ENCODE data around the gene MCOLN2. TPM values are rescaled to one million over a fixed set of nuclear protein-coding genes. Genes with fewer than 3 reads are reported as not detected.
"Not testable (repeated sequence)": the region's sequence is repeated elsewhere in the genome, so short reads cannot be mapped to it uniquely, and the experiment has no call there.

Gene MCOLN2
- total RNA-seq, 1 donor from 2014 or later, result 0.13 TPM

- intact Hi-C loops (cut with DNase I), result no loop called here
- DNase-seq (ENCODE audit: low spot score), result no peak
Measured at GRCh38 chr1:84991097-84991920, 5.6 kb downstream of the MCOLN2 start.

- DNase-seq (ENCODE audit: low spot score), result no peak
- intact Hi-C loops (cut with DNase I), result no loop called here
Measured at GRCh38 chr1:84988588-84988987, 8.3 kb downstream of the MCOLN2 start.

- intact Hi-C loops (cut with DNase I); DNase-seq (ENCODE audit: low spot score): not testable (repeated sequence)
Measured at GRCh38 chr1:84986561-84986960, 10.4 kb downstream of the MCOLN2 start.

DNA sequence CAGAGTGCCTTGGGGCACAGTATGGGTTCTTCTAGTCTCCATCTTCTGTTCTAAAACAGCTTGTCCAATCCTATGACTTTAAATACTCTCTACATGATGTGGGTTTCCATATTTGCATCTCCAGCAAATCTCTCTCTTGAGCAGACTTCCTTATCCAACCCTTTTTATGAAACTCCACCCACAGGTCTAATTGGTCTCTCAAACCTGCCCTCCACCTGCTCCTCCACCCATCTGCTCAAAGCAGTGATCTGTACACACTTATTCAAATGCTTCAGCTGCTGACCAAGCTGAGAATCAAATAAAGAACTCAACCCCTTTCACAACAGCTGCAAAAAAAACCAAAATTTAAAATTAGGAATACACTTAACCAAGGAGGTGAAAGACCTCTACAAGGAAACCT, 11.5 kb downstream of the MCOLN2 start:
- DNase-seq (ENCODE audit: low spot score), result no peak
- intact Hi-C loops (cut with DNase I), result no loop called here

DNA sequence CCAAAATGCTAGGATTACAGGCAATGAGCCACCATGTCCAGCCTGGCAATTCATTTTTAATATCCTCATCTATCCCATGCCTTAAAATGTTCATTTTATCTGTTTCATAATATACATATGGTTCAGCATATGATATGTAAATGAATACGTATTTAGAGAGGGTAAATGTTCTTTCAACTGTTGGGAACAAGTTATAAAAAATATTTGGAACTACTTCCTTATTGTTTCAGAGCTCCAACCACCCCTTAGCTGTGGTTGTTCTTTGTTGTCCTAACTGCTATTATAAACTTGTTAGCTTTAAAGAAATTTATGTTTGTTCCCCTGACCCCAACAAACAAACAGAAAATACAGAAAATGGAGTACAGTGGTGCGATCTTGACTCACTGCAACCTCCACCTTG, 14.5 kb downstream of the MCOLN2 start:
- intact Hi-C loops (cut with DNase I), result no loop called here
- no peak for DNase-seq (ENCODE audit: low spot score)

- intact Hi-C loops (cut with DNase I), result no loop called here
- DNase-seq (ENCODE audit: low spot score), result no peak
Measured at GRCh38 chr1:84975035-84975434, 21.9 kb downstream of the MCOLN2 start.

GRCh38 chr1:84973498-84974334, 23.2 kb downstream of the MCOLN2 start:
- no peak for DNase-seq (ENCODE audit: low spot score)
- intact Hi-C loops (cut with DNase I), result no loop called here

- intact Hi-C loops (cut with DNase I), result no loop called here
- no peak for DNase-seq (ENCODE audit: low spot score)
Measured at GRCh38 chr1:84972377-84972987, 24.4 kb downstream of the MCOLN2 start.

DNA sequence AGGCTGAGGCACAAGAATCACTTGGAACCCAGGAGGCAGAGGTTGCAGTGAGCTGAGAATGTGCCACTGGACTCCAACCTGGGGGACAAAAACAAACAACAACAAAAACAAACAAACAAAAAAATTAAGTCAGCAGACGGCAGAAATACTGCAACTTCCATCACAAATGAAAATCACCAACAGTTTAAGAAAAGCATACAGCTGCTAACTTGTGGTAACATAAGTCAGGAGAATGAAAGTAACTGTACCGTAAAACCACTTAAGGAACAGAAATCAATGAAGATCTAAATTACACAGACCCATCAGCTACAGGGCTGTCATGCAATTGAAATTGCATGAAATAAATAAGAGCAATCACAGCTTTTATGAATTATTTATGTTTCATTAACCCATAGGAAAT, 25.0 kb downstream of the MCOLN2 start:
- DNase-seq (ENCODE audit: low spot score), result no peak
- intact Hi-C loops (cut with DNase I), result no loop called here

- intact Hi-C loops (cut with DNase I), result no loop called here
- DNase-seq (ENCODE audit: low spot score), result no peak
Measured at GRCh38 chr1:84969489-84970250, 27.2 kb downstream of the MCOLN2 start.

- no peak for DNase-seq (ENCODE audit: low spot score)
Measured at GRCh38 chr1:84968865-84969264, 28.0 kb downstream of the MCOLN2 start.

DNA sequence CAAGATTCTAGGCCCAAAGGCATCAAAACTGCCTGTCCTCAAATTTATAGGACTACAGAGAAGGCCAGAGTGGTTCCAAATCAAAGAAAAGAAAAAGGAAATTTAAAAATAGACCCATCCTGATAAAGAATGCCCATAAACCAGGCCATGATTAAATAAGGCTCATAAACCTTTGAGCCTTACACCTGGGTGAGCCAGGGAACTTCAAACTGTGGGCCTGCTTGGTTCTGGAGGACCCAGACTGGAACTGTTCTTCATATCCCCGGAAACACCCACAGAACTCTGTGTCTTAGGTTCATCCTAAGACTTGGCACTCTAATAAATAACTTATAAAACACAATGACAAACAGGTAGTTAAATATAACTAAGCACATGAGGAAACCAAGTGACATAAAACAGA, 28.8 kb downstream of the MCOLN2 start:
- no peak for DNase-seq (ENCODE audit: low spot score)
- intact Hi-C loops (cut with DNase I), result no loop called here

More at GRCh38 chr1:84968865-84969264, 28.0 kb downstream of the MCOLN2 start:
- intact Hi-C loops (cut with DNase I), result no loop called here

- intact Hi-C loops (cut with DNase I), result no loop called here
- no peak for DNase-seq (ENCODE audit: low spot score)
Measured at GRCh38 chr1:84967666-84968065, 29.2 kb downstream of the MCOLN2 start.

GRCh38 chr1:84963021-84963420, 33.9 kb downstream of the MCOLN2 start:
- intact Hi-C loops (cut with DNase I), result no loop called here
- DNase-seq (ENCODE audit: low spot score), result no peak

DNA sequence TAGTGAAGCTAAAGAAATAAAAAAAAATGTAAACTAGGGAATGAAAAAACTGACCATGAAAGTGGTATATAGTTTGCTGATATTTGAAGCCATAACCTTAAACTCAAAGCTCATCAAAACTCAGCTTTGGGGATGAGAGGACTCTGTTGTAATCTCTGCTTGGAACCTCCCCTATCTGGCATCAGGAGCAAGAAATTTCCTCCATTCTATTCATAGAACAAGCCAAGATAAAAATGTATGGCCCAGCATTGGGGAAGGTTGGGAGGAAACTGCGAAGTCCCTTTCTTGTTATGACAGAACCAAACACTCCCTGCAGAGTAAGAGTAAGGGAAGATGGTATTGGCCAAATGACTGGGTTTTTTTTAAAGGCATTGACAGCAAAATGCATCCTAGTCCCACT, 35.6 kb downstream of the MCOLN2 start:
- intact Hi-C loops (cut with DNase I), result no loop called here
- DNase-seq (ENCODE audit: low spot score), result no peak

- intact Hi-C loops (cut with DNase I), result no loop called here
- DNase-seq (ENCODE audit: low spot score), result no peak
Measured at GRCh38 chr1:84960371-84960770, 36.5 kb downstream of the MCOLN2 start.

GRCh38 chr1:84959294-84959693, 37.6 kb downstream of the MCOLN2 start:
- intact Hi-C loops (cut with DNase I), result no loop called here
- no peak for DNase-seq (ENCODE audit: low spot score)

GRCh38 chr1:84957966-84958365, 38.9 kb downstream of the MCOLN2 start:
- intact Hi-C loops (cut with DNase I), result no loop called here
- DNase-seq (ENCODE audit: low spot score), result no peak

GRCh38 chr1:84956655-84957054, 40.3 kb downstream of the MCOLN2 start:
- DNase-seq (ENCODE audit: low spot score), result no peak
- intact Hi-C loops (cut with DNase I), result no loop called here

- intact Hi-C loops (cut with DNase I), result no loop called here
- DNase-seq (ENCODE audit: low spot score), result no peak
Measured at GRCh38 chr1:84956097-84956496, 40.8 kb downstream of the MCOLN2 start.

Data from cardiac septum (tissue), 1 donor.